ENCODE measurements around the gene RPL28.

GRCh38 chr19:55405638-55406037 lies 19.9 kb downstream of the RPL28 start:
- no peak for TF ChIP-seq CTCF (IDR thresholded peaks at IDR 0.05)
- TF ChIP-seq POLR2A (IDR thresholded peaks at IDR 0.05), result no peak
